VCaP (cell line): ENCODE results near the gene ANKLE2.

Experiments
- H3K27ac ChIP-seq: fragments of 450-650 bp; 2 replicates; pipeline ENCODE4 v1.5.1; 2017
- TF ChIP-seq, protein P1 (sequence below): fragments of 450-650 bp; conservative IDR thresholded peaks from 2 replicates; pipeline ENCODE4 v1.5.1; 2017; ENCODE audit warnings: mild to moderate bottlenecking, moderate library complexity

The ANKLE2 gene

DNA sequence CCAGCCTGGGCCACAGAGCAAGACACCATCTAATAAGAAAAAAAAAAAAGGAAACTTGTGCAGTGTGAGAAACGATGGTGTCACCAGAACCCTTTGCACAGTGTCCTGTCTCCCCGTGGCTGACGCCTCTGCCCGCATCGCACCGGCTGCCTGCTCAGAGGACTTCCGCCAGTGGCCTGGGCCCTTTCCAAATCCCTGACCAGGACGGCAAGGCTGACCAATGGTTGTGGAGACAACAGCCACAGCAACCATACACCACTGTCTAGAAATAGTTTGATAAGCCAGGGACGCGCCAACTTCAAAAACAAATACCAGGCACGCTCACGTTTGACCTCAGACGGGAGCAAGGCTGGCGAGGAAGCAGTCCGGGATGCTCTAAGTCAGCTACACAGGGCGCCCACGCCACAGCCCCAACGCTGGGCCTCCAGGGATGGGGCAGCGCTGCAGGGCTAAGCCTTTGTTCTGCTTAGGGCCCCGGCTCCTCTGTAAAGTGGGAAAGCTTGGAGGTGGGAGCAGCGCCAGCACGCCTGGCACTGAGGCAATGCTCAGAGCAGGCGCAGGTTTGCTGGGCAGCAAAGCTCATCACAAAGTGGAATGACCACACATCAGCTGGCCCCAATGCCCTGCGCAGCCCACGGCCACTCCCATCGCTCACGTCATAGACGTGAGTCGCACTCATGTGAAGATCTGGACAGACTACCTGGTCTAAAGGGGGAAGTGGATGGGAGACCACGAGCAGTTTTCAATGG is 38.4 kb downstream of the ANKLE2 start:
- TF ChIP-seq, protein P1, sequence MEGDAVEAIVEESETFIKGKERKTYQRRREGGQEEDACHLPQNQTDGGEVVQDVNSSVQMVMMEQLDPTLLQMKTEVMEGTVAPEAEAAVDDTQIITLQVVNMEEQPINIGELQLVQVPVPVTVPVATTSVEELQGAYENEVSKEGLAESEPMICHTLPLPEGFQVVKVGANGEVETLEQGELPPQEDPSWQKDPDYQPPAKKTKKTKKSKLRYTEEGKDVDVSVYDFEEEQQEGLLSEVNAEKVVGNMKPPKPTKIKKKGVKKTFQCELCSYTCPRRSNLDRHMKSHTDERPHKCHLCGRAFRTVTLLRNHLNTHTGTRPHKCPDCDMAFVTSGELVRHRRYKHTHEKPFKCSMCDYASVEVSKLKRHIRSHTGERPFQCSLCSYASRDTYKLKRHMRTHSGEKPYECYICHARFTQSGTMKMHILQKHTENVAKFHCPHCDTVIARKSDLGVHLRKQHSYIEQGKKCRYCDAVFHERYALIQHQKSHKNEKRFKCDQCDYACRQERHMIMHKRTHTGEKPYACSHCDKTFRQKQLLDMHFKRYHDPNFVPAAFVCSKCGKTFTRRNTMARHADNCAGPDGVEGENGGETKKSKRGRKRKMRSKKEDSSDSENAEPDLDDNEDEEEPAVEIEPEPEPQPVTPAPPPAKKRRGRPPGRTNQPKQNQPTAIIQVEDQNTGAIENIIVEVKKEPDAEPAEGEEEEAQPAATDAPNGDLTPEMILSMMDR = no peak
- no peak overlapping the region; the same call in 1 of the 2 replicates for H3K27ac ChIP-seq

DNA sequence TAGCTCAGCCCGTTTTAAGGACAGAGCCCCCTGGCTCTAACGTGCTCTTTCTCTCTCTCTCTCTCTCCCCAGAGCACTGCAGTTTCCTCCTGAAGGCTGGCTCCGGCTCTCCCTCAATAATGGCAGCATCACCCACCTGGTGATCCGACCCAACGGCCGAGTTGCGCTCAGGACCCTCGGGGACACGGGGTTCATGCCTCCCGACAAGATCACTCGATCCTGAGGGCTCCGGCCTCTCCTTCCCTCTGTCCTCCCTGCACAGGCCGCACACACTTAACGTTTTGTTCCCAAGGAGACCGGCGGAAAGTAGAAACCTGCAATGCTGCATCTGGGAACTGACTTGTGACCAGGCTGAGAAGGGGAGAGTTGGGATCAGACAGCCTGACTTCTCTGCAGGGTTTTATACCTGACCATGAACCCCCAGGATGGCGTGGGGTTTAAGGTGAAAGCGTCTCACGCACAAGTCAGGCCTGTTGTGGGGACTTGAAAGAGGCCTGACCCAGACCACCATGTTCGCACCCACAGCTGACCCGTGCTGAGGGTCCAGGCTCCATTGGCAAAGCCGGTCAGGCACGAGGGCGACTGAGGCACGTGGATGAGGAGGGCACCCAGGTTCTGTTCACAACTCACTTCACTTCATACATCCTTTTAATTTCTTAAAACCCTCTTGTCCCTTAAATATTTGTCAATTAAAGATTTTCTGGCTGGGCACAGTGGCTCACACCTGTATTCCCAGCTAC is 40.9 kb downstream of the ANKLE2 start:
- no peak overlapping the region for H3K27ac ChIP-seq
- TF ChIP-seq, protein P1 = no peak

DNA sequence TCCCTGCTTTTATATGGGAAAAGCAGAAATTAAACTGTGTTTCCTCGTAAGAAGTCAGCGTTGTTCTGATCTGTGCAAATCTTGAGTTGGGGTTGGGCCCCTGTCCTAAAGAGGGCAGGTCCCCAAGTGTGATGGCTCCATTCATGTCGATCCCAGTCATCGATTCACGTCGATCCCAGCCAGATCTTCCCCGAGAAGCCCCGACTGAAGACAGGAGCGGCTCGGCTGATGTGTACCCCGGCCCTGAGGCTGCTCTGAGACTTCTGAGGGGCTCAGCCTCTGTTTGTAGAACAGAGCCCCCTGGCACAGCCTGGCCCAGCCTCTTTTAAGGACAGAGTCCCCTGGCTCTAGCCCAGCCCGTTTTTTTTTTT is 41.7 kb downstream of the ANKLE2 start:
- TF ChIP-seq, protein P1 = no peak
- H3K27ac ChIP-seq = no peak overlapping the region

DNA sequence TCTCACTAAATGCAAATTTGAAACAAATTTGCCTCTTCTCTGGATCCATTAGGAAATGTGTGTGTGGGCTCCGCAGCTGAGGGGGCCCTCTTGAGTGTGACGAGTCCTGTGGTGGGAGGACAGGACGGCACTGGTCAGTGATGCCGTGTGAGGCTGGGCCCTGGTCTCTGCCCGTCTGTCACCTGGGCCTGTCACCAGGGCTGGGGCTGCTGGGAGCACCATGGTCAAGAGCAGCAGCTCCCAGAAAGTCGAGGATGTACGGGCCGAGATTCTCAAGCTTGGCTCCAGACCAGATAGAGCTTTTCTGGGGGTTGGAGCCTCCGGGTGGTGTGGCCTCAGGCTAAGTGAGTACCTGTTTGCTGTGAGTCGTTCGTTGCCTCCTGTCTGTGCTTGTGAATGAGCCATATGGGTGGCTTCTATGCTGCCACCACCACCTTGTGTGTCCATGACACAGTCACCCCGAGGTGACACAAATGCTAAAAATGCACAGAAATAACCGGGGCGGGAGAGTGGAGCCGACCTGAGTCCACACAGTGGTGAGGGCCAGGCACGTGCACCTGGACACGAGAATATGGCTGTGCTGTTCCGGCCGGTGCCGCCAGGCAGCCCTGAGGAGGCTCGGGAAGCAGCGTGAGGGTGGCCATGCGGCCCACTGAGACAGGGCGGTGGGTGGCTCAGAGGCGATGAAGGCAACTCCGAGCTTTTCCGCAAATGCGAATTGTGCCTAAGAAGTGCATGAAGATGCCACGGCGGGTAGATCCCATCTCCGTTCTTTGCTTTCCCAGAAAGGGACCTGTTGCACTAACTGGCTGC is 42.3 kb downstream of the ANKLE2 start:
- no peak overlapping the region for H3K27ac ChIP-seq
- TF ChIP-seq, protein P1 = no peak

DNA sequence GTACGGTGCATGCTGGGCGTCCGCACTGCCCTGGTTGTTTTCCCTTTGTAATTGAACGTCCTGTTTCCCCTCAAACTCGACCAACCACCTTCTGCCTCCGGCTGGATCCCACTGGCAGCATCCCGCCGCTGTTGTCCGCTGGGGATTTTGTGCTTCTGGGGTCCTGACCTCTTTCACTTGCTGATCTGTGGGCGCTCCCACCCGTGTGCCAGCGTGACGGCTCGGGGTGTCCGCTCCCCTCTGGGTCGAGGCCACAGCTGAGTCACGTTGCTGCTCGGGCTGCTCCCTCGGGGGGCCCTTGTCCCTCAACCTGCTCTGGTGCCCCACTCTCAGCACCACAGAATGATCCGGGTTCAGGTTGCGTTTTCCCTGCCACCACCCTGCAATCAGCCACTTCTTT is 43.0 kb downstream of the ANKLE2 start:
- H3K27ac ChIP-seq = no peak overlapping the region
- TF ChIP-seq, protein P1 = no peak

DNA sequence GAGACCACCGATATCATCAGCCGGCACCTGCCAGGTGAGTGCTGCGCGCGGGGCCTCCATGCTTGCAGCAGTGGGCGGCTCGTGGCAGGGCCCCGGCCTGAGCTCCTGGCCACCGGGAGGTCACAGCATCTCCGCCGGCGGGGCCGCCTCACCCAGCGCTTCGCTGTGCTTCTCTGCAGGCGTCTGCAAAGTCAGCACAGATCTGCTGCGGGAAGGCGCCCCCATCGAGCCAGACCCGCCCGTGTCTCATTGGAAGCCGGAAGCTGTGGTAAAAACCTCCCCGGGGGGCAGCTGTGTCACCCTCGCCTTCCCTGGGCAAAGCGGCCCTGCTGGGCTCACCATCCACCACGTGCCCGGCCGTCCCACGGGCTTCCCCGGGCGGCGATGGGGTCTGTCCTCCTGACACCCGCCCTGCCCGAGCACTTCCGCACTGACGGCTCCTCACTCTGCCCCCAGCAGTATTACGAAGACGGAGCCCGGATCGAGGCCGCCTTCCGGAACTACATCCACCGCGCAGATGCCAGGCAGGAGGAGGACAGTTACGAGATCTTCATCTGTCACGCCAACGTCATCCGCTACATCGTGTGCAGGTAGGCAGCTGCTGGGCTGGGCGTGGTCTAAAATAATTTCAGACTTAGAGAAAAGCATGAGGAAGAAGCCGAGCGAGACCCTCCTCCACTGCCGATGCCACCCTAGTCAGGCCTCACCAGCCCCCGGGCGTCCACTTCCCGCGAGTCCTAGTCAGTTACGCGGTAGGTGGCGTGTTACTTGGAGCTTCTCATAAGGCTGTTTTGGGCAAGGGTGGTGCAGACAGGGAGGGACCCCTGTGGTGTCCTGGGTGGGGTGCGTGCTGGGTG is 43.9 kb downstream of the ANKLE2 start:
- no peak overlapping the region for H3K27ac ChIP-seq
- TF ChIP-seq, protein P1 = no peak
